OCI-LY7 (cell line): Measurements from ENCODE around the gene PCCA. TPM values are rescaled to one million over a fixed set of nuclear protein-coding genes. Genes with fewer than 3 reads are reported as not detected.

Source experiments
- BruUV-seq: library from RNA; stranded (reverse); fragments of 400-500 nt; replicated peaks from 2 replicates; lab custom pipeline; 2021; lab: Mats Ljungman, UMichigan
- CTCF ChIA-PET: fragments of 300-600 bp; sonication (Branson Sonifier 250); formaldehyde crosslinking; loops from one replicate; lab custom pipeline; 2022; ENCODE audit warnings: antibody characterized with exemption; ENCODE audit not compliant: unreplicated experiment; lab: Charles Lee
- POLR2A ChIA-PET: fragments of 300-600 bp; sonication (Branson Sonifier 250); formaldehyde crosslinking; loops from one replicate; lab custom pipeline; 2022; ENCODE audit warnings: antibody characterized with exemption; lab: Charles Lee
- DNase-seq: peaks from one replicate; pipeline ENCODE4 v3.0.0-alpha.2; 2015; ENCODE audit warnings: low spot score
- H2AFZ ChIP-seq: fragments of 200-600 bp; sonication (generic), shearing (Covaris generic); 2 replicates; pipeline ENCODE4 v1.6.1; 2014; ENCODE audit warnings: mild to moderate bottlenecking, antibody characterized with exemption, low read length, moderate library complexity
- H3K27ac ChIP-seq: fragments of 200-600 bp; sonication (generic); 2 replicates; pipeline ENCODE4 v1.5.1; 2014; ENCODE audit warnings: mixed run types, low read depth, mild to moderate bottlenecking, moderate library complexity, low read length, inconsistent platforms; ENCODE audit not compliant: poor library complexity, severe bottlenecking
- H3K36me3 ChIP-seq: fragments of 200-600 bp; sonication (generic); 2 replicates; pipeline ENCODE4 v1.6.1; 2014; ENCODE audit warnings: mild to moderate bottlenecking, antibody characterized with exemption, low read length, moderate library complexity, mixed read lengths; ENCODE audit not compliant: insufficient read depth
- H3K4me1 ChIP-seq: fragments of 200-600 bp; sonication (generic); 2 replicates; pipeline ENCODE4 v1.5.1; 2014; ENCODE audit warnings: mild to moderate bottlenecking, low read length; ENCODE audit not compliant: insufficient read depth, poor library complexity, severe bottlenecking
- H3K4me2 ChIP-seq: fragments of 200-600 bp; sonication (generic); 2 replicates; pipeline ENCODE4 v1.6.1; 2014; ENCODE audit warnings: mild to moderate bottlenecking, low read length
- H3K4me3 ChIP-seq: fragments of 200-600 bp; sonication (generic); 2 replicates; pipeline ENCODE4 v1.5.1; 2014; ENCODE audit warnings: mild to moderate bottlenecking, low read depth, low read length; ENCODE audit not compliant: poor library complexity, severe bottlenecking
- H3K79me2 ChIP-seq: fragments of 200-600 bp; sonication (generic); 2 replicates; pipeline ENCODE4 v1.6.1; 2016; ENCODE audit warnings: low read depth, mild to moderate bottlenecking, low read length, moderate library complexity, mixed read lengths; ENCODE audit not compliant: insufficient read depth
- H3K9me2 ChIP-seq: fragments of 200-600 bp; sonication (generic); 2 replicates; pipeline ENCODE4 v1.6.1; 2016; ENCODE audit warnings: mild to moderate bottlenecking, low read length, mixed read lengths; ENCODE audit not compliant: insufficient read depth
- H3K9me3 ChIP-seq: fragments of 200-600 bp; sonication (generic); 2 replicates; pipeline ENCODE4 v1.6.1; 2014; ENCODE audit warnings: mild to moderate bottlenecking, mixed run types, low read length, mixed read lengths
- H4K20me1 ChIP-seq: fragments of 200-600 bp; sonication (generic); 2 replicates; pipeline ENCODE4 v1.6.1; 2014; ENCODE audit warnings: mild to moderate bottlenecking, antibody characterized with exemption, low read length, moderate library complexity, mixed read lengths; ENCODE audit not compliant: insufficient read depth
- CTCF ChIP-seq: fragments of 200-600 bp; sonication (generic); conservative IDR thresholded peaks from 2 replicates; pipeline ENCODE4 v1.5.1; 2014; ENCODE audit warnings: mild to moderate bottlenecking, antibody characterized with exemption, low read length, moderate library complexity, mixed read lengths
- EZH2phosphoT487 ChIP-seq: fragments of 200-600 bp; sonication (generic); IDR thresholded peaks from 2 replicates; pipeline ENCODE4 v1.6.1; 2018; ENCODE audit warnings: low read depth, borderline replicate concordance, mild to moderate bottlenecking, mixed run types, antibody characterized with exemption, low read length, moderate library complexity, mixed read lengths
- intact Hi-C: fragments of 100-400 bp; cut with micrococcal nuclease; formaldehyde crosslinking; loops from one replicate; pipeline ENCODE4 v1.10.0; 2022; ENCODE audit not compliant: unreplicated experiment
- total RNA-seq, 2 experiments: library from RNA; depleted of rRNA in 1 of 2; stranded (reverse); fragments of >200 nt in 1 of 2; shearing (Covaris generic) in 1 of 2; gene quantifications; 2 replicates each; pipeline ENCODE4 v1.2.3, GENCODE V29; 2014 to 2022

PCCA gene
- total RNA-seq, 2 experiments from 2014 or later = 2.7 to 7.2 TPM

GRCh38 chr13:100364591-100364990 is 275.7 kb downstream of the PCCA start:
- Histone ChIP-seq H3K4me3 (no peak overlapping the region), H3K4me2 (no peak overlapping the region), H3K79me2 (no peaks in the 10 kb centered on the region), H3K9me3 (no peaks in the 10 kb centered on the region), H4K20me1 (no peaks in the 10 kb centered on the region), H2AFZ (no peak overlapping the region), H3K9me2 (no peaks in the 10 kb centered on the region), H3K27ac (no peak overlapping the region), H3K4me1 (no peaks in the 10 kb centered on the region), H3K36me3 (no peaks in the 10 kb centered on the region)
- intact Hi-C loops = no loop called here
- ChIA-PET POLR2A (no interaction called here), CTCF (no interaction called here)
- TF ChIP-seq CTCF (no peak), EZH2phosphoT487 (no peak)
- DNase-seq = no peak
- no TSS peak for BruUV-seq

- Histone ChIP-seq H3K9me2 (no peaks in the 10 kb centered on the region), H3K36me3 (no peaks in the 10 kb centered on the region), H3K4me3 (no peak overlapping the region), H3K4me1 (no peaks in the 10 kb centered on the region), H3K27ac (no peak overlapping the region), H4K20me1 (no peaks in the 10 kb centered on the region), H3K9me3 (no peaks in the 10 kb centered on the region), H3K79me2 (no peaks in the 10 kb centered on the region), H2AFZ (no peak overlapping the region), H3K4me2 (no peak overlapping the region)
- ChIA-PET CTCF (no interaction called here), POLR2A (no interaction called here)
- no peak for TF ChIP-seq CTCF
- intact Hi-C loops = no loop called here
- BruUV-seq = no TSS peak
- no peak for DNase-seq
Observed at GRCh38 chr13:100365680-100366079, 276.8 kb downstream of the PCCA start.

- intact Hi-C loops = no loop called here
- Histone ChIP-seq H3K9me3 (no peaks in the 10 kb centered on the region), H3K4me3 (no peak overlapping the region), H3K4me1 (no peaks in the 10 kb centered on the region), H4K20me1 (no peaks in the 10 kb centered on the region), H2AFZ (no peak overlapping the region), H3K36me3 (no peaks in the 10 kb centered on the region), H3K79me2 (no peaks in the 10 kb centered on the region), H3K9me2 (no peaks in the 10 kb centered on the region), H3K27ac (no peak overlapping the region), H3K4me2 (no peak overlapping the region)
- no peak for DNase-seq
- POLR2A ChIA-PET = no interaction called here
- CTCF ChIA-PET = no interaction called here
- no peak for TF ChIP-seq EZH2phosphoT487
- no peak for TF ChIP-seq CTCF
- BruUV-seq = no TSS peak
Observed at GRCh38 chr13:100378533-100378932, 289.6 kb downstream of the PCCA start.
